HG02885 (cell line): ENCODE measurements around the gene CLCN3.
"Not testable (repeated sequence)": the region's sequence is repeated elsewhere in the genome, so short reads cannot be mapped to it uniquely, and the experiment has no call there.

ENCODE experiments used
- ATAC-seq: cut with Tn5 transposase; IDR thresholded peaks from one replicate; pipeline ENCODE4 v1.9.1; 2021; ENCODE audit warnings: mild to moderate bottlenecking; ENCODE audit not compliant: unreplicated experiment, poor library complexity

CLCN3 gene

DNA sequence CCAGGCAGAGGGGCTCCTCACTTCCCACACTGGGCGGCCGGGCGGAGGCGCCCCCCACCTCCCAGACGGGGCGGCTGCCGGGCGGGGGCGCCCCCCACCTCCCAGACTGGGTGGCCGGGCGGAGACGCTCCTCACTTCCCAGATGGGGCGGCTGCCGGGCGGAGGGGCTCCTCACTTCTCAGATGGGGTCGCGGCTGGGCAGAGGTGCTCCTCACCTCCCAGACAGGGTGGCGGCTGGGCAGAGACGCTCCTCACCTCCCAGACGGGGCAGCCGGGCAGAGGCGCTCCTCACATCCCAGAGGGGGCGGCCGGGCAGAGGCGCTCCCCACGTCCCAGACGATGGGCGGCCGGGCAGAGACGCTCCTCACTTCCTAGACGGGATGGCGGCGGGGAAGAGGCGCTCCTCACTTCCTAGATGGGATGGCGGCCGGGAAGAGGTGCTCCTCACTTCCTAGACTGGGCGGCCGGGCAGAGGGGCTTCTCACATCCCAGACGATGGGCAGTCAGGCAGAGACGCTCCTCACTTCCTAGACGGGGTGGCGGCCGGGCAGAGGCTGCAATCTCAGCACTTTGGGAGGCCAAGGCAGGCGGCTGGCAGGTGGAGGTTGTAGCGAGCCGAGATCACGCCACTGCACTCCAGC is 58.7 kb downstream of the CLCN3 start:
- ATAC-seq = not testable (repeated sequence)

DNA sequence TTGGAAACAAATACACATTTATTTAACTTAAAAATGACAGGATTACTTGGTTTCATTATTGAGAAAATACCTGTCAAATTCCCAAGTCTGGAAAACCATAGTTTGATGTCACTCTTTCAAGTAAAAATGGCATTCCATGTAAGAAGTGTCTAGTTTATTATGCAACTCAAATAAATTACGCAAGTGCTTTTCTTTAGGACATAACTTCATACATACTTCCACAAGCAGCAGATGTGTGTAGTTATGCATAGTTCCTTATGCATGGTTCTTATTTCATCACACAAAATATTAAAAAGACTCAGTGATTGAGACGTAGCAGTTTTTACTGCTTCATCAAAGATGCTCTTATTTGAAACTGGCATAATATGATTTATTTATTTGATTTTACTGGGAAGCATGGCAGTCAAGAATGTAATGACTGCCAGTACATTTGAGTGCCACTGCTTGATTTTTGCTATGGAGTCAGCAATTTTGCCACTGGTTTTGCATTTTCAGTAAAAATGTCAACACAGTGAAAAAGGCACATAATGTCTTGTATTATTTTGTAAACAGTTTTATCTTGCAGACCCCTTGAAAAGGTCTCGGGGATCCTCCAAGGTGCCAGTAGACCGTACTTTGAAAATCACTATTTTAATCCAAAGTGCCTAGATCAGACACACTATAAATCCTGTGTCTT is 62.1 kb downstream of the CLCN3 start:
- ATAC-seq = no peak

DNA sequence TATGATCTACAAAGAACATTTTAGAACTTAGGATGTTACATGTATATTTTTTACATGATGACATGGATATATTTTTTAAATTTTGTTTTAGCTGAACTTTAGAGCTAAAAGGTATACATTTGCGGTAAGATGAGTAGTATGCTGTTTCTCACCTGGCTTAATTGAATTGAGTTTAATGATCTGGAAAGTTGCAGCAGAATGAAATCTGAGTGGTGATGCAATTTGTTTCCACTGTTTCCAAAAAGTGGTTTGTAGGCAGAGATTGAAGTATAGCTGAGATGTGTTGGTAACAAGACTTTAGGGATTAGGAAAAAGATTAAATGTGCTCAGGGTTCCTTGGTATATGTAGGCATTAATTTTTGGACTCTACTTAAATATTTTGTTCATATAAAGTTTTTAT is 69.3 kb downstream of the CLCN3 start:
- no peak for ATAC-seq

DNA sequence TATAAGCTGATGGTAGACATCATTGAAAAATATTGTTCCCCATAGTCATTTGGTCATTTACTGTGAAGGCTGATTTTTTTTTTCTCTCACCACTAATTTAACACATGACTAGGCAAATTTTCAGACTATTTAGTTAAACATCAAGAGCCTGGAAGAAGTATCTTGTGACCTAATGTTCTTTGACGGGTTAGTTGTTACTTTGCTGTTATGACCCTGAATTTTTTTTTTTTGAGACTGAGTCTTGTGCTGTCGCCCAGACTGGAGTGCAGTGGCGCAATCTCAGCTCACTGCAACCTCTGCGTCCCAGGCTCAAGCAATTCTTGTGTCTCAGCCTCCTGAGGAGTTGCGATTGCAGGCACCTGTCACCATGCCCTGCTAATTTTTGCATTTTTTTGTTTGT is 70.4 kb downstream of the CLCN3 start:
- no peak for ATAC-seq

DNA sequence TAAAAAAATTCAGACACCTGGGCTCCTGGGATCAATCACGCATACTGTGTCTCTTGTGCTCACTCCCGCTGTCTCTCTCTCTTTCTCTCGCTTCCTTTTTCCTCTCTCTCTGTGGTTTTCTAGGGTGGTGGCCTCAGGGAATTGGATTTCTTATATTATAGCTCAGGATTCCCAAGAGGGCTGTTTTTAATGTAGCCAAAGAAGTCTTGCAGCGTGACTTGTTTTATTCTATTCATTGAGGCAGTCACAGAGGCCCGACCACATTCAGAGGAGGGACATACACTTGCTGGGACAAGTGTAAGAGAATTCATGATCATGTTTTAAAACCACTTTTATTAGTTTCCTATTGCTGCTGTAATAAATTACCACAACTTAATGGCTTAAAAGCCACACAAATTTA is 78.0 kb downstream of the CLCN3 start:
- ATAC-seq = no peak

GRCh38 chr4:169707958-169708643 is 87.7 kb downstream of the CLCN3 start:
- no peak for ATAC-seq

DNA sequence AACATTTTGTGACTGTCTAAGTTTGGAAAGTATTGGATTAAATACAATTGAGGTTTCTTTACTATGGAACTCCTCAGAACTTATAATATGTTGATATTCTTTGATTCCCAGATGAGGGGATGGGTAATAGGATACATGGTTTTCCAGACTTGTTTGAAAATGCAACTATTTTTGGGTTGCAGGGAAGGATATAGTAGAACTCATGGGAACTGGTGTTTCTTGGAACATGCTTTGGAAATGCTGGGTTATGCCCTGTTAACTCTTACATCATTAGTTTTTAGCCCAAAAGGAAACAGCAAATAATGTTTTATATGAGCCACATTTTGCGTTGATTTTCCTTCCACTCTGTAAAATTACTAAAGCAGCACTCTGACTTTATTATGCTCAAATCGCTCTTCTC is 95.4 kb downstream of the CLCN3 start:
- ATAC-seq = no peak

DNA sequence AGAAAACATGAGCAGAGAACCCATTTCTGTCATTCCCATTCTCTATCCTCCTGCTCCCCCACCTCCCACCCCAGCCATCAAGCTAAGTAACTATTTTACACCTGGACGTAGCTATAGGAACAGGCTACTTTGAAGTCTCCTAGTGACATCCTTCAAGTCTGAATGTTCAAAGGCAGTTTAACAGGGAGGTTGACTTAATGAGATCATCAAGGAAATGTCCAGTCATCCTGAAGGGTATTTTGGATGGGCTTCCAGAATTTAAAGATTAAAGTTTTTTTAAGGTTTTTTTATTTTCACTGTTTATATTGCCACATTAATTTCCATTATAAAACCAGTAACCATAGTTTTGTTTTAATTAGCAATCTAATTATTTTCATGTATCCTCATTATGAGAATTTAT is 96.3 kb downstream of the CLCN3 start:
- no peak for ATAC-seq

DNA sequence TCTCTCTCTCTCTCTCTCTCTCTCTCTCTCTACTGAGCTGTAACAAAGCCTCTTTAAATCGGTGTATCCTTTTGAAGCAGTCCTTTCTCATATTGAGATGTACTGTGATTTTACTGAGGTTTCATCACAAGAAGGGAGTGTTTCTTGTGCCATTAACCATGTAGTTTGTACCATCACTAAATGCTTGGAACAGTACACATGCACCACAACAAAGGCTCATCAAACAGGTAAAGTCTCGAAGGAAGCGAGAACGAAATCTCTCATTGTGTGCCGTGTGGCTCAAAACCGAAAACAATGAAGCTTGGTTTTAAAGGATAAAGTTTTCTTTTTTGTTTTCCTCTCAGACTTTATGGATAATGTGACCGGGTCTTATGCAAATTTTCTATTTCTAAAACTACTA is 100.2 kb downstream of the CLCN3 start:
- ATAC-seq = no peak

DNA sequence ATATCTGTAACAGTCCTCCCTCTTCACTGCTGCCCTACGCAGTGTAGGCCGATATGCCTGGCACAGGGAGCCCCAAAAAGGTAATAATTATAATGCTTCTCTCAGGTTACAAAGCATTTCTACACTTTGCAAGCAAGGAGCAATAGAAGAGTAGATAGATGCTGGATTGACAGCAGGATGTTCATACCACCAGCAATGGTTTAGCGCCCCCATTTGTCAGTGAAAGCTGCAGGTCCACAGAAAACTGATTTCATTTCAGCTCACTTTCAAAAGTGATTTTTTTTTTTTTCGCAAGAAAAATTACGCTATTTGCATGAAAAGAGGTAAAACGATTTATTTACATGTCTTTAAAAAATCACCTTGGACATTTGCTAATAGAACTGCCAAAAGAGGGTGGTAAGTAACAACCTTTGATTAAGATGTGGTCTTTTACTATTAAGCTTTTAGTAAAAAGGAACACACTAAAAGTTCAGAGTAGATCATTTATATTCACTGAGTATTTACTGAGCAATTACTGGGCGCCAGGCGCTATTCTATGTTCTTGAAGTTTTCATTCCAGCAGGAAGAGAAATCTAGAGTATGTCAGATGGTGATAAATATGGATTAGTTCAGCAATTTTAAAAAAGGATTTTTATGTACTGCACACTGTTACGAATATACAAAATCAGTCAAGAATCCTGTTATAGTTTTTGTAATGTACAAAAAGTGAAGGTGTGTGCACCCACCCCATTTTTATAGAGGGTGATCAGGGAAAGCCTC is 103.0 kb downstream of the CLCN3 start:
- no peak for ATAC-seq

GRCh38 chr4:169724260-169724659 is 103.9 kb downstream of the CLCN3 start:
- ATAC-seq = no peak

DNA sequence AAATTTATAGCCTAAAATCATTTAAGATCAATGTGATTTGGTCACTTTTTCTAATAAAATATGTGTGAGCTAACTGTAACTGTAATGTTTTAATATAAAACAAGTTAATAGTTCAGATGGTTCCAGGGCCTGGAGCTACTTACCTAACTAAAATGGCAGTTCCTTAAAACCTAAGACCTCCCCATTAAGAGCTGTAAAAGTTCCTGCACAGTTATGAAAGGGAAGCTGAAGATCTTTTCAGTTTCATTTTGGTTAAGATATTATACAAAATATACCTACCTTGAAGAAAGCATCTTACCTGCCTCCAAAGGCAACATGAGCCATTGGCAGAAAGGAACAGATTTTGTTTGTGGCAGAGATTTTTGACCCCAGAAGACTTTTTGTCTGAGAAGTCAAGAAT is 107.2 kb downstream of the CLCN3 start:
- no peak for ATAC-seq

- no peak for ATAC-seq
Observed at GRCh38 chr4:169730564-169730963, 110.2 kb downstream of the CLCN3 start.

DNA sequence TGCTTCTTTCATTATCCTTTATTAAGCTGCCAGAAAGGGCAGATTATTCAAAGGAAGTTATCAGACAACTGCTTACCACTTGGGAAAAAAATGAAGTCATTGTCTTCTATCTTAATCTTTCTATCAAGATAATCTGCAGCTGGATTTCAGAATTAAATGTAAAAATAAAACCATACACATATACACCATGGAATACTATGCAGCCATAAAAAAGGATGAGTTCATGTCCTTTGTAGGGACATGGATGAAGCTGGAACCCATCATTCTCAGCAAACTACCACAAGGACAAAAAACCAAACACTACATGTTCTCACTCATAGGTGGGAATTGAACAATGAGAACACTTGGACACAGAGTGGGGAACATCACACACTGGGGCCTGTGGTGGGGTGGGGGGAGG is 118.2 kb downstream of the CLCN3 start:
- not testable (repeated sequence) for ATAC-seq

DNA sequence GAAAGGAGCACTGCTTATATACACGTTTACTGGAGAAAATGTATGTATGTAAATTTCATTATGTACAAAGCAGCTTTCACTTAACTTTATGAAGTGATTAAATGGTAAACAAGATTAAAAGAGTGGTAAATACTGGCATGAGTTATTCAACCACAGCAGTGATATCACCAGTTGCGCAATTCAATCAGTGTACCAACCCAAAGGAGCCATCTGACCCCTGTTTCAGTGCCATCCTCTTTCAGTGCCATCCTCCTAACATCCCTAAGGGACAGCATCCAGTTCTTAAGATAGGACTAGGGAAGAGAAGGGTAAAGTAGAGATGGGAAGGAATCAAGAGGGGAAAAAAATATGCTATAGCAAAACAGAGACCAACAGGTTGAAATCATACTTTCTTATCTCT is 121.2 kb downstream of the CLCN3 start:
- no peak for ATAC-seq

DNA sequence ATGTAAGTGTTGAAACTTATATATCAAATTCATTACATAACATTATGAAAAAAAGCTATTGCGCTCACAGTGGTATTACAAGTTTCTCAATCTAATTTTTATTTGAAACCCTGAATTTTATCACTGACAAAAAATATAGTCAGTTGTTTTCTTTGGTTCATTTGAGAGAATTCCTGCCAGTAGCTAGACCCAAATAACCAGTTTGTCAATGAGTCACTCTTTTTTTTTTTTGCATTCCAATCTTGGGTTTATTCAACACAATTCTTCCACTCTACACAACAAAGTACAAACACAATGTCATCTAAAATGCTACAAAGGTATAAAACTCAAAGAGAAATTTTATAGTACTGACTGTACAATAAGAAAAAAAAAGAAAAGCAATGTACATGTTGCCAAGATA is 124.2 kb downstream of the CLCN3 start:
- ATAC-seq = no peak

GRCh38 chr4:169745291-169745690 is 124.9 kb downstream of the CLCN3 start:
- ATAC-seq = no peak

DNA sequence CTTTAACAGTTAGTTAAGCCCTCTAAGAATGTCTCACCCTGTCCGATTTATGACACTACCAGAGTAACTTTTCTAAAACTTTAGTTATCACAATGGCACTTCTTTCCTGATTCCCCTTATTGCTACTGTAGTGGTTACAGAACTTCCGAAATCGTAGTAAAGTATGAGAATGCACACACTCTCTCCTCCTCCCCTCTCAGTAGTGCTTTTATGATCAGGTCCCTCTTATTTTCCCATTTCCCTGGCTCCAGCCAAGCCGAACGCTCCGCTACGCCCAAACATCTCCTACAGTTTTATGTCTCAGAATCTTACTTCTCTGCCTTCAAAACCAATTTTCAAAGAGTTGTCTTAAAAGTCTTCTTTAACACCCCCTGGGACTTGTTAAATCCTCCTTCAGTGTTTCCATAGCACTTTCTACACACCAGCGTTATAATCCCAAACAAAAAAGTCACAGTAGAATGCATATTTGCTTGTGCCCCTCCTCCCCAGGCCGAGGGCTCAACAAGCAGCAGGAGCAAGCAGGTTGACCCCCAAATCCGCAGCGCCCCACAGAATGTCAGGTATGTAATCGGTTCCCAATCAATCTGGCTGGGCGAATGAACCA is 136.7 kb downstream of the CLCN3 start:
- peak; percentile 32 for ATAC-seq

GRCh38 chr4:169757575-169758184 is 137.3 kb downstream of the CLCN3 start, which contains the start of gene HPF1:
Gene HPF1, minus strand, starts transcription at chr4:169757944. Its CDS starts 67 bp downstream, at chr4:169757877.
- peak; percentile 95 for ATAC-seq

DNA sequence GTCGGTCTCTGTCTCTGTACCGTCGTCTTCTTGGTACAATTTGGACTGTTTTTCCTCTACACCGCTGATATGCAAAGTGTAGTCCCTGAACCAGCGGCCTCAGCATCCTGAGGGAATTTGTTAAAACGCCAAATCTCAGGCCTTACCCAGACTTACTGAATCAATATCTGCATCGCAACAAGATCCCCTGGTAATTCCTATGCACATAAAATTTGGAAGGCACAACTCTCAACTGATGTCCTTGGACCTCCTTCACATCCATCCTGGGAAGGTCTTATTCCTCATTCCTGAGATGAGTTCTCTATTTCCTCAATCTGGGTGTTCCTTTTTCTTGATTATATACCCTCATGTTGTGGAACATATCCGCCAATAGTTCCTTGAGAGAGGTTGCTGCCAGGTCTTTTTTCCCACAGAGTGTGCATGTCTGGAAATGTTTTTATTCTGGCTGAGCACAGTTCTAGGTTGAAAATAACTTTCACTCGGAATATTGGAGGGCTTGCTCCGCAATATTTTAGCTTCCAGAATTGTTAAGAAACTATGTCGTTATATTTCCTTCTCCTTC is 138.1 kb downstream of the CLCN3 start:
- no peak for ATAC-seq
